DND-41 (cell line): ENCODE measurements around the gene SIDT1.

Source experiments
- EZH2 ChIP-seq: IDR thresholded peaks from 3 replicates; pipeline ENCODE4 v1.6.1; 2012; ENCODE audit warnings: borderline replicate concordance, low read depth, mild to moderate bottlenecking, moderate library complexity, low read length, inconsistent platforms; ENCODE audit not compliant: severe bottlenecking
- TF ChIP-seq, protein P1 (sequence below): IDR thresholded peaks from 2 replicates; pipeline ENCODE4 v1.5.1; 2012; ENCODE audit warnings: borderline replicate concordance, low read length, moderate library complexity, mild to moderate bottlenecking; ENCODE audit not compliant: poor library complexity, severe bottlenecking; ENCODE audit errors: extremely low read depth

DNA sequence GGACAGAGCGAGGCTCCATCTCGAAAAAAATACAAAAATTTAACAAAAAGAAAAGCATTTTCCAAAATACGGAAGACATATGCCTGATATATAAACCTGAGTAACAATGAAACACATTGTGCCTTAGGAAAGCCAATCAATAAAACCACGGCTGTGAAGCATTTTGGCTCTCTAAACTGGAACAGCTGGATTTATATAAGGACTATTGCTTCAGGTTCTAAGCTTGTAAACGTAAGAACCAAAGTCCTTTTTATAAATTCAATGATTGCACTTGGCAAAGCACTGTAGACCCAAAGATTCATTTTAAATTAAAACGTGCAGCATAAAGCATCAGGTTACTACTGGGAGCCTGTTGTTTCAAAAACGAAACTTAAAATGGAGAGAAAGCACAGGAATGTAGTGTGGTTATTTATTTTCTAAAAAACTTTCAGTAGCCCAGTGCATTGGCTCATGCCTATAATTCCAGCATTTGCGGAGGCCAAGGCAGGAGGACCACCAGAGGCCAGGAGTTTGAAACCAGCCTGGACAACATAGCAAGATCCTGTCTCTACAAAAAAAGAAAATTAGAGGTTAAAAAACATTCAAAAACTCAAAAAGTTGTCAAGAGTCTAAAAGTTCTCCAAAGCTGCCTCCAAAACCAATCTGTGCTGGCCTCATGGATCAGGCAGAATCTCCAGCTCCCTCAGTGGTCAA is 102.6 kb downstream of the SIDT1 start:
- TF ChIP-seq, protein P1, sequence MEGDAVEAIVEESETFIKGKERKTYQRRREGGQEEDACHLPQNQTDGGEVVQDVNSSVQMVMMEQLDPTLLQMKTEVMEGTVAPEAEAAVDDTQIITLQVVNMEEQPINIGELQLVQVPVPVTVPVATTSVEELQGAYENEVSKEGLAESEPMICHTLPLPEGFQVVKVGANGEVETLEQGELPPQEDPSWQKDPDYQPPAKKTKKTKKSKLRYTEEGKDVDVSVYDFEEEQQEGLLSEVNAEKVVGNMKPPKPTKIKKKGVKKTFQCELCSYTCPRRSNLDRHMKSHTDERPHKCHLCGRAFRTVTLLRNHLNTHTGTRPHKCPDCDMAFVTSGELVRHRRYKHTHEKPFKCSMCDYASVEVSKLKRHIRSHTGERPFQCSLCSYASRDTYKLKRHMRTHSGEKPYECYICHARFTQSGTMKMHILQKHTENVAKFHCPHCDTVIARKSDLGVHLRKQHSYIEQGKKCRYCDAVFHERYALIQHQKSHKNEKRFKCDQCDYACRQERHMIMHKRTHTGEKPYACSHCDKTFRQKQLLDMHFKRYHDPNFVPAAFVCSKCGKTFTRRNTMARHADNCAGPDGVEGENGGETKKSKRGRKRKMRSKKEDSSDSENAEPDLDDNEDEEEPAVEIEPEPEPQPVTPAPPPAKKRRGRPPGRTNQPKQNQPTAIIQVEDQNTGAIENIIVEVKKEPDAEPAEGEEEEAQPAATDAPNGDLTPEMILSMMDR, result no peak
- no peak for TF ChIP-seq EZH2
